ENCODE results near the gene AGPAT3. TPM values are rescaled to one million over a fixed set of nuclear protein-coding genes. Genes with fewer than 3 reads are reported as not detected.

The AGPAT3 gene
- total RNA-seq, 2 experiments from 2014 or later: 71.4 to 82.4 TPM

GRCh38 chr21:43951911-43952703 is 87.1 kb downstream of the AGPAT3 start:
- Mint-ChIP-seq H3K4me3 (no peak overlapping the region), H3K27me3 (no peaks in the 10 kb centered on the region), H3K36me3 (peaks cover 24% of the 10 kb centered on the region), H3K9me3 (peaks cover 23% of the 10 kb centered on the region), H3K27ac (no peak overlapping the region), H3K4me1 (ENCODE audit: low read depth) (peaks cover 16% of the 10 kb centered on the region)
- CTCF ChIA-PET: interaction anchor here (1.3 kb wide), 1 partner anchor 14 kb away, joined by 5 read pairs; no protein-coding TSS in a partner anchor
- intact Hi-C loops (cut with micrococcal nuclease): no loop called here
- POLR2A ChIA-PET: no interaction called here
- DNase-seq: no peak

DNA sequence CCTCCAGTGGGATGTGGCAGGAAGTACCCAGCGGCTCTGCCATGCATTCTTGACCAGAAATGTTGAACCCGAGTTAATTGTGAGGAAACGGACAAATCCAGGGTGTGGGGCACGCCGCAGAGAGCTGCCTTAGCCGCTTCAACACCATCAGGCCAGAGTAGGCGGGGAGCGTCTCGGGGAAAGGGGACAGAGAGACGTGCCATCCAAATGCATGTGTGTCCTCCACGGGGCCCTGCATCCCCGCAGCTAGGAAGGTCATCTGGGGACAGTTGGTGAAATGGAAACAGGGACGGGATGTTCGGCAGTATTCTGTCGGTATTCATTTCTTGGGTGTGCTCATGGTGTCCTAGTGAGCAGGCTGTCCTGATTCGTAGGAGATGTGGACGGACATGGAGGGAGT is 88.0 kb downstream of the AGPAT3 start:
- Mint-ChIP-seq H3K27ac (no peak overlapping the region), H3K4me3 (no peak overlapping the region), H3K36me3 (peaks cover 17% of the 10 kb centered on the region), H3K4me1 (ENCODE audit: low read depth) (peaks cover 16% of the 10 kb centered on the region), H3K9me3 (peaks cover 20% of the 10 kb centered on the region), H3K27me3 (no peaks in the 10 kb centered on the region)
- POLR2A ChIA-PET: no interaction called here
- intact Hi-C loops (cut with micrococcal nuclease): no loop called here
- CTCF ChIA-PET: interaction anchor here (1.3 kb wide), 1 partner anchor 15 kb away, joined by 5 read pairs; no protein-coding TSS in a partner anchor
- no peak for DNase-seq

GRCh38 chr21:43954042-43954441 is 89.0 kb downstream of the AGPAT3 start:
- ChIA-PET CTCF (interaction anchor here (0.6 to 1.8 kb wide), 2 partner anchors 15 to 30 kb away, joined by 3 to 6 read pairs; no protein-coding TSS in a partner anchor), POLR2A (no interaction called here)
- Mint-ChIP-seq H3K4me1 (ENCODE audit: low read depth) (peaks cover 16% of the 10 kb centered on the region), H3K9me3 (peaks cover 10% of the 10 kb centered on the region), H3K4me3 (no peak overlapping the region), H3K27ac (no peak overlapping the region), H3K36me3 (peaks cover 10% of the 10 kb centered on the region), H3K27me3 (no peaks in the 10 kb centered on the region)
- no peak for DNase-seq
- intact Hi-C loops (cut with micrococcal nuclease): no loop called here

DNA sequence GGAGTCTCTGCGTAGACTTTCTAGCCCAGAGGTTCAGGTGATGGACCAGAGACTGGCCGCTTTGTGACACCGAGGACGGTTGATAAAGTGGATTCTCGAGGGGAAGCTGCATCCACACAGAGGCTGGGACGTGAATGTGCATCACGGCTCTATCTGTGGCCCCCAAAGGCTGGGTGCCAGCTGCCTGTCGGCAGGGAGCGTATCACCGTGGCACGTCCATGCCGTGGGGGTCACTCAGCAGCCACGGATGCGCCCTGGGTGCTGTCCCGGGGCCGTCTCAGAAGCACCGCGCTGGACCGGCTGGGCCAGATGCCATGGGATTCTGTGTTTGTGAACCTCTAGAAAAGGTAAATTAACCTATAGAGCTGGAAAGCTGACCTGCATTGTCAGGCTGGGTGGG is 89.9 kb downstream of the AGPAT3 start:
- POLR2A ChIA-PET: no interaction called here
- H3K27ac Mint-ChIP-seq: no peak overlapping the region
- peaks cover 1% of the 10 kb centered on the region for H3K9me3 Mint-ChIP-seq
- H3K4me1 Mint-ChIP-seq (ENCODE audit: low read depth): peaks cover 8% of the 10 kb centered on the region
- H3K4me3 Mint-ChIP-seq: no peak overlapping the region
- no peaks in the 10 kb centered on the region for H3K27me3 Mint-ChIP-seq
- intact Hi-C loops (cut with micrococcal nuclease): no loop called here
- CTCF ChIA-PET: interaction anchor here (1.8 kb wide), 1 partner anchor 15 kb away, joined by 6 read pairs; no protein-coding TSS in a partner anchor
- no peak for DNase-seq
- peaks cover 1% of the 10 kb centered on the region for H3K36me3 Mint-ChIP-seq

DNA sequence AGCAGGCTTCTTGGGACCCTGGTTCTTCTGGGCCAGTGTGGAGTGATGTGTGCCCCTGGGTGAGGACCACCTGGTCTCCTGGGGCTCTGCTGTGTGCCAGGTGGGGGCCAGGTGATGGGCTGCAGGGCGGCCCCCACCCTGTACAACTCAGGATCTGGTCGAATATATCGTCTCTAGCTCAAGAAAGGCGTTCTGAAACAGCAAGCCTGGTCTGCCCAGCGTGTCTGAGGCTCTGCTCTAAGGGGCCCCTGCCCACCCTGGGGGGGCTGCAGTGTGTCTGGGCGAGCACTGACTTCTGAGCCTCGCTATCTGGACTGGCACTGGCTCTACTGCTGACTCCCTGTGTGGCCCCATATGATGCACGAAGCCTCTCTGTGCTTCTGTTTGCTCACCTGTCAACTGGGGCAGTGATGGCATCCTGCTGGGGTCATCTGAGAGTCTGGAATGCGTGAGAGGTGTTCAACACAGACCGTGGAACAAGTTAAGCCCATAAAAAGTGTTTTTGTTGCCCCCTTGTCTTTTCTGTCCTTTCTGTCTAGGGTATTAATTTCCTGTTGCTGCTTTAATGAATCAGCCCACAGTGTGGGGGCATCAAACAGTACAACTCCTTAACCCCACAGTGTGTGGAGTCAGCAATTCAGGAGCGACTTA is 91.1 kb downstream of the AGPAT3 start:
- Mint-ChIP-seq H3K27ac (no peak overlapping the region), H3K4me3 (no peak overlapping the region), H3K36me3 (peaks cover 2% of the 10 kb centered on the region), H3K9me3 (no peaks in the 10 kb centered on the region), H3K4me1 (ENCODE audit: low read depth) (peaks cover 9% of the 10 kb centered on the region), H3K27me3 (no peaks in the 10 kb centered on the region)
- POLR2A ChIA-PET: no interaction called here
- CTCF ChIA-PET: no interaction called here
- no peak for DNase-seq
- intact Hi-C loops (cut with micrococcal nuclease): no loop called here

DNA sequence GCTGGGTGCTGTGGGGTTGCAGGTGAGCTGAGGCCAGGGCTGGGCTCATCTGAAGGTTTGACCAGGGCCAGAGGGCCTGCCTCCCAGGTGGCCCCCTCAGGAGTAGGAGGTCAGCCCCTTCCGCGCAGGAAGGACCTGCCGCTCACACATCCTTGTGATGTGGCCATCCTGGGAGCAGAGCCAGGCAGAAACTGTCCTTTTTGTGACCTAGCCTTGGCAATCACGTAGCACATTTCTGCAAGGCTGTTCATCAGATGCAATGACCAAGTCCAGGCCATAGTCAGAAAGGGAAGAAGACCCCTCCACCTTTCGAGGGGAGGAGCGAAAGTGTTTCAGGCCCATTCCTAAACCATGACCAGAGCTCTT is 91.6 kb downstream of the AGPAT3 start:
- Mint-ChIP-seq H3K27ac (no peak overlapping the region), H3K27me3 (no peaks in the 10 kb centered on the region), H3K4me1 (ENCODE audit: low read depth) (peaks cover 14% of the 10 kb centered on the region), H3K9me3 (no peaks in the 10 kb centered on the region), H3K36me3 (peaks cover 6% of the 10 kb centered on the region), H3K4me3 (no peak overlapping the region)
- POLR2A ChIA-PET: no interaction called here
- no peak for DNase-seq
- intact Hi-C loops (cut with micrococcal nuclease): no loop called here
- CTCF ChIA-PET: no interaction called here

GRCh38 chr21:43957128-43957571 is 92.1 kb downstream of the AGPAT3 start:
- Mint-ChIP-seq H3K27me3 (no peaks in the 10 kb centered on the region), H3K36me3 (peaks cover 6% of the 10 kb centered on the region), H3K4me3 (no peak overlapping the region), H3K27ac (no peak overlapping the region), H3K4me1 (ENCODE audit: low read depth) (peaks cover 15% of the 10 kb centered on the region), H3K9me3 (no peaks in the 10 kb centered on the region)
- ChIA-PET CTCF (no interaction called here), POLR2A (no interaction called here)
- no peak for DNase-seq
- intact Hi-C loops (cut with micrococcal nuclease): no loop called here

DNA sequence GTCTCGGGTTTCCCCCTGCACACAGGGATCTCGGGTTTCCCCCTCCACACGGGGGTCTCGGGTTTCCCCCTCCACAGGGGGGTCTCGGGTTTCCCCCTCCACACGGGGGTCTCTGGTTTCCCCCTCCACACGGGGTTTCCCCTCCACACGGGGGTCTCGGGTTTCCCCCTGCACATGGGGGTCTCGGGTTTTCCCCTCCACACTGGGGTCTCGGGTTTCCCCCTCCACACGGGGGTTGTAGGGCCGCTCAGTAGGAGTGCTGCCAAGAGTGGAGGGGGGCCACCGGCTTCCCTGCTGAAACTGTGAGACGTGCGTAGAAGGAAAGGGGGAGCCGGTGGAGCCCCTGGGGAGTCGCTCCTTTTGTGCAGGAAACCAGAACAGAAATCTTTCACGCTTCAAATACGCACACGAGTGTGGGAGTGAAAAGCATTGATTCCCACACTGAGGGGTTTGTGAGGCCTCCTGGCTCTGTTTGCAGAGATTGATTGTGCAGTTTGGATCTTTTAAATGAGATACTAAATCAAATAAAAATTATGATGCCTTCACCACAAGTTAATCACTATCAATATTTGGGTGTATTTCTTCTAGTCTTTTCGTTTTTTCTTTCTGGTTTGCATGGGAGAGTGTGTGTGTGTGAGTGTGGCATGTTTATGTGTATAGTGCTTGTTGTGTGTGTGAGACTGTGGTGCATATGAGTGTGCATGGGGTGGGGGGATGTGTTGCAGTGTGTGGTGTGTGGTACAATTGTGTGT is 92.8 kb downstream of the AGPAT3 start:
- Mint-ChIP-seq H3K4me3 (no peak overlapping the region), H3K36me3 (peaks cover 7% of the 10 kb centered on the region), H3K27me3 (no peaks in the 10 kb centered on the region), H3K27ac (no peak overlapping the region), H3K4me1 (ENCODE audit: low read depth) (peaks cover 15% of the 10 kb centered on the region), H3K9me3 (no peaks in the 10 kb centered on the region)
- ChIA-PET CTCF (no interaction called here), POLR2A (no interaction called here)
- no peak for DNase-seq
- intact Hi-C loops (cut with micrococcal nuclease): no loop called here

GRCh38 chr21:43958364-43959158 is 93.5 kb downstream of the AGPAT3 start:
- intact Hi-C loops (cut with micrococcal nuclease): no loop called here
- Mint-ChIP-seq H3K36me3 (peaks cover 11% of the 10 kb centered on the region), H3K4me3 (no peak overlapping the region), H3K27me3 (no peaks in the 10 kb centered on the region), H3K9me3 (no peaks in the 10 kb centered on the region), H3K27ac (no peak overlapping the region), H3K4me1 (ENCODE audit: low read depth) (peaks cover 15% of the 10 kb centered on the region)
- POLR2A ChIA-PET: no interaction called here
- DNase-seq: peak; percentile 23
- CTCF ChIA-PET: interaction anchor here (0.7 kb wide), 1 partner anchor 151 kb away, joined by 3 read pairs; no protein-coding TSS in a partner anchor

DNA sequence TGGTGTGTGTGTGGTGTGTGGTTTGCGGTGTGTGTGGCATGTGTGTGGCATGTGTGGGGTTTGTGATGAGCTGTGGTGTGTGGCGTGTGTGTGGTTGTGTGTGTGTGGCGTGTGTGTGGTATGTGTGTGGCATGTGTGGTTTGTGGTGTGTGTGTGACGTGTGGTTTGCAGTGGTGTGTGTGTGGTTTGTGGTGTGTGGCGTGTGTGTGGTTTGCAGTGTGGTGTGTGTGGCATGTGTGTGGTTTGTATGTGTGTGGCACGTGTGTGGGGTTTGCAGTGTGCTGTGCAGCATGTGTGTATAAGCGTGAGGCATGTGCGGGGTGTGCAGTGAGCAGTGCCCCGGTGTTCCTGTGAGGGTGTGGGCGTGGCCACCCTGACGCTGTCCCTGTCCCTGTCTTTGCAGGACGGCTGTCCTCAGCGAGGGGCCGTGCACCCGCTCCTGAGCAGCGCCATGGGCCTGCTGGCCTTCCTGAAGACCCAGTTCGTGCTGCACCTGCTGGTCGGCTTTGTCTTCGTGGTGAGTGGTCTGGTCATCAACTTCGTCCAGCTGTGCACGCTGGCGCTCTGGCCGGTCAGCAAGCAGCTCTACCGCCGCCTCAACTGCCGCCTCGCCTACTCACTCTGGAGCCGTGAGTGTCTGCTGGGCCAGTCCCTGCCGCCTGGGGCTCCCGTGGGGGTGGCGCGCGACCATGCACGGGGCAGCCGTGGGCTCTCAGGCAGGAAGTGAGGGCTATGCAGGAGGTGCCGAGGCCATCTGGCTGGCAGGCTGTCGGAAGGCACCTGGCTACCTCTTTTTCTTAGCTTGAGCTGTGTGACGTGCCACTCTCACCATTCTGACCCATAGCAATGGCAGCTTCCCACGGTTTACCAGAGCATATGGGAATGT is 94.5 kb downstream of the AGPAT3 start:
- DNase-seq: no peak
- Mint-ChIP-seq H3K27ac (no peak overlapping the region), H3K27me3 (no peaks in the 10 kb centered on the region), H3K4me1 (ENCODE audit: low read depth) (peaks cover 15% of the 10 kb centered on the region), H3K9me3 (no peaks in the 10 kb centered on the region), H3K36me3 (peaks cover 14% of the 10 kb centered on the region), H3K4me3 (no peak overlapping the region)
- CTCF ChIA-PET: interaction anchor here (0.6 to 1.5 kb wide), 3 partner anchors 16 to 152 kb away, joined by 3 to 4 read pairs (median 3); no protein-coding TSS in a partner anchor
- intact Hi-C loops (cut with micrococcal nuclease): no loop called here
- POLR2A ChIA-PET: no interaction called here

DNA sequence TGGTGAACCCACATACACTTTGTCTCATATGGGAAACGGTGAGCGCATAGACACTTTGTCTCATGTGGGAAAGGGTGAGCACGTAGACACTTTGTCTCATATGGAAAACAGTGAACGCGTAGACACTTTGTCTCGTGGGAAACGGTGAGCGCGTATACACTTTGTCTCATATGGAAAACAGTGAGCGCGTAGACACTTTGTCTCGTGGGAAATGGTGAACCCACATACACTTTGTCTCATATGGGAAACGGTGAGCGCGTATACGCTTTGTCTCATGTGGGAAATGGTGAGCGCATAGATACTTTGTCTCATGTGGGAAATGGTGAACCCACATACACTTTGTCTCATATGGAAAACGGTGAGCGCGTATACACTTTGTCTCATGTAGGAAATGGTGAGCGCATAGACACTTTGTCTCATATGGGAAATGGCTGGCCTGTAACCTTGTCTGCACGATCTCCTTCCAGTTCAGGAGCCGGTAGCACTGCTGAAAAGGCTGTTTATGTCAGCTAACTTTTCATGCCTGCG is 96.4 kb downstream of the AGPAT3 start:
- POLR2A ChIA-PET: no interaction called here
- Mint-ChIP-seq H3K36me3 (peaks cover 14% of the 10 kb centered on the region), H3K27ac (no peak overlapping the region), H3K4me1 (ENCODE audit: low read depth) (peaks cover 11% of the 10 kb centered on the region), H3K4me3 (no peak overlapping the region), H3K9me3 (no peaks in the 10 kb centered on the region), H3K27me3 (no peaks in the 10 kb centered on the region)
- peak; percentile 32 for DNase-seq
- CTCF ChIA-PET: interaction anchor here (1.4 kb wide), 1 partner anchor 14 kb away, joined by 5 read pairs; no protein-coding TSS in a partner anchor
- intact Hi-C loops (cut with micrococcal nuclease): no loop called here

Data from activated CD4-positive, alpha-beta memory T cell treated with anti-CD3 and anti-CD28 coated beads for 36 hours (primary cell).